ENCODE results near the gene PELI2.

PELI2 gene

GRCh38 chr14:56210571-56210970 lies 92.4 kb downstream of the PELI2 start:
- no peak for DNase-seq

- DNase-seq, result no peak
Measured at GRCh38 chr14:56211084-56211483, 92.9 kb downstream of the PELI2 start.

GRCh38 chr14:56211844-56212243 lies 93.6 kb downstream of the PELI2 start:
- DNase-seq, result no peak

- DNase-seq, result no peak
Measured at GRCh38 chr14:56212521-56212920, 94.3 kb downstream of the PELI2 start.

GRCh38 chr14:56213306-56213705 lies 95.1 kb downstream of the PELI2 start:
- DNase-seq, result no peak

- DNase-seq, result no peak
Measured at GRCh38 chr14:56215180-56215579, 97.0 kb downstream of the PELI2 start.

- no peak for DNase-seq
Measured at GRCh38 chr14:56216626-56217379, 98.6 kb downstream of the PELI2 start.

- DNase-seq, result no peak
Measured at GRCh38 chr14:56217380-56218045, 99.3 kb downstream of the PELI2 start.

- DNase-seq, result no peak
Measured at GRCh38 chr14:56219666-56220413, 101.6 kb downstream of the PELI2 start.

GRCh38 chr14:56221382-56222128 lies 103.3 kb downstream of the PELI2 start:
- no peak for DNase-seq

GRCh38 chr14:56224229-56224628 lies 106.0 kb downstream of the PELI2 start:
- no peak for DNase-seq

GRCh38 chr14:56224691-56225681 lies 106.8 kb downstream of the PELI2 start:
- no peak for DNase-seq

- no peak for DNase-seq
Measured at GRCh38 chr14:56235388-56235787, 117.2 kb downstream of the PELI2 start.

- no peak for DNase-seq
Measured at GRCh38 chr14:56237398-56237797, 119.2 kb downstream of the PELI2 start.

- no peak for DNase-seq
Measured at GRCh38 chr14:56241461-56241860, 123.2 kb downstream of the PELI2 start.

- no peak for DNase-seq
Measured at GRCh38 chr14:56243110-56243509, 124.9 kb downstream of the PELI2 start.

- no peak for DNase-seq
Measured at GRCh38 chr14:56244138-56244789, 126.1 kb downstream of the PELI2 start.

GRCh38 chr14:56247495-56248200 lies 129.4 kb downstream of the PELI2 start:
- no peak for DNase-seq

GRCh38 chr14:56248442-56248841 lies 130.2 kb downstream of the PELI2 start:
- DNase-seq, result no peak

GRCh38 chr14:56261046-56261445 lies 142.8 kb downstream of the PELI2 start:
- no peak for DNase-seq

- no peak for DNase-seq
Measured at GRCh38 chr14:56262530-56262929, 144.3 kb downstream of the PELI2 start.
